Vagina (tissue), 2 donors: Measurements from ENCODE around the gene GTF3C5.

ENCODE experiments used
- POLR2A ChIP-seq, 2 donors: fragments of 450-650 bp; IDR thresholded peaks; one replicate each; pipeline ENCODE4 v1.6.1; 2017; ENCODE audit warnings: antibody characterized with exemption in 2 of 2, mild to moderate bottlenecking in 2 of 2, moderate library complexity in 2 of 2
- POLR2AphosphoS5 ChIP-seq, 2 donors: sonication (generic); formaldehyde crosslinking; IDR thresholded peaks; one replicate each; pipeline ENCODE4 v1.9.0; 2017; ENCODE audit warnings: antibody characterized with exemption in 2 of 2, mild to moderate bottlenecking in 2 of 2, low read depth in 1 of 2; ENCODE audit not compliant: insufficient read depth in 1 of 2
- TF ChIP-seq, protein P1 (sequence below), 3 experiments: fragments of 450-650 bp in 2 of 3; fragments of 200-600 bp in 1 of 3; sonication (generic) in 1 of 3; IDR thresholded peaks; one replicate each; pipeline ENCODE4 v1.5.1; 2017 to 2019; ENCODE audit warnings: antibody characterized with exemption in 3 of 3, mild to moderate bottlenecking in 2 of 3, moderate library complexity in 2 of 3

DNA sequence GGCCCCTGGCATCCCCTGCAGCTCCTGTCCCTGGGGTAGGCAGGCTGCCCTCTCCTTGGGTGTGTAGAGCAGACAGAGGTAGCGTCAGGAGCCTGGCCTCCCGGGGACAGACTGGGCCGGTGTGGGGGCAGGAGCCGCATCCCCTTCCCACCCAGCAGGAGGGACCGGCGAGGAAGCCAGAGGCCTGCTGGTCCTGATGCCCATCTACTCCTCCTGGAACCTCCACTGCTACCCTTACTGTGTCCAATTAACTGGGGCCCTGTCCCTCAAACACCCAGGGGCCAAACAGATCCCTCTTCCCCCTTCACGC lies 74.6 kb downstream of the GTF3C5 start:
- TF ChIP-seq, protein P1, sequence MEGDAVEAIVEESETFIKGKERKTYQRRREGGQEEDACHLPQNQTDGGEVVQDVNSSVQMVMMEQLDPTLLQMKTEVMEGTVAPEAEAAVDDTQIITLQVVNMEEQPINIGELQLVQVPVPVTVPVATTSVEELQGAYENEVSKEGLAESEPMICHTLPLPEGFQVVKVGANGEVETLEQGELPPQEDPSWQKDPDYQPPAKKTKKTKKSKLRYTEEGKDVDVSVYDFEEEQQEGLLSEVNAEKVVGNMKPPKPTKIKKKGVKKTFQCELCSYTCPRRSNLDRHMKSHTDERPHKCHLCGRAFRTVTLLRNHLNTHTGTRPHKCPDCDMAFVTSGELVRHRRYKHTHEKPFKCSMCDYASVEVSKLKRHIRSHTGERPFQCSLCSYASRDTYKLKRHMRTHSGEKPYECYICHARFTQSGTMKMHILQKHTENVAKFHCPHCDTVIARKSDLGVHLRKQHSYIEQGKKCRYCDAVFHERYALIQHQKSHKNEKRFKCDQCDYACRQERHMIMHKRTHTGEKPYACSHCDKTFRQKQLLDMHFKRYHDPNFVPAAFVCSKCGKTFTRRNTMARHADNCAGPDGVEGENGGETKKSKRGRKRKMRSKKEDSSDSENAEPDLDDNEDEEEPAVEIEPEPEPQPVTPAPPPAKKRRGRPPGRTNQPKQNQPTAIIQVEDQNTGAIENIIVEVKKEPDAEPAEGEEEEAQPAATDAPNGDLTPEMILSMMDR (IDR thresholded peaks at IDR 0.05), result no peak
- TF ChIP-seq POLR2AphosphoS5 (IDR thresholded peaks at IDR 0.05; ENCODE audit: insufficient read depth in 1 of 2, low read depth in 1 of 2) (no peak), POLR2A (IDR thresholded peaks at IDR 0.05) (no peak)
